SK-MEL-5 (cell line): ENCODE measurements around the gene RASD1. TPM values are rescaled to one million over a fixed set of nuclear protein-coding genes. Genes with fewer than 3 reads are reported as not detected.
"Not testable (repeated sequence)": the region's sequence is repeated elsewhere in the genome, so short reads cannot be mapped to it uniquely, and the experiment has no call there.

ENCODE experiments used
- DNase-seq: peaks from one replicate; pipeline ENCODE4 v3.0.0-alpha.2; 2016; ENCODE audit warnings: low read depth, low spot score
- in situ Hi-C: cut with HindIII; loops from 2 replicates; pipeline ENCODE4 v1.10.0; 2016; ENCODE audit warnings: low sequenced_read_pairs, high pct_unique_total_duplicates, low pct_unique_long_range_greater_than_20kb
- total RNA-seq: library from RNA; depleted of rRNA; stranded (reverse); fragments of >200 nt; shearing (Covaris generic); gene quantifications from 2 replicates; pipeline ENCODE4 v1.2.3, GENCODE V29; 2014

Gene RASD1
- total RNA-seq, 1 experiment from 2014 or later, result 73.8 TPM

DNA sequence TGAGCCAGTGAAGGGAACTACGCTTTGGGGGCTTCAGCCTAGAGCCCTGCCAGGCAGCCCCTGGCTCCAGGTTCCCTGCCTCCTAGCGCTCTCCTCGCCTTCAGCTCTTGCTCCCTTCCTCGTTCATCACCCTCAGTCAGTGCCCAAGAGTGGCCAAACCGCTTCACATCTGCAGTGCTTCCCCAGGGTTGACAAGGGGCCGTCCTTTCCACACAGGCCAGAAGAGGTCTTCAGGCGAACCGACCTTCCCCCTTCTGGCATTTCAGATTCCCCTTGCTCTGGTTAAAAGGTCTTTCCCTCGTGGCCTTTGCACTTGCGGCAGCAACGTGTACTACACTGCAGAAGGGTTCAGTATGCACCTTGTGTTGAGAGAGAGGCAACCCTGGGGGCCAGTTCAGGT lies 4.1 kb downstream of the RASD1 start:
- in situ Hi-C loops, result no loop called here
- no peak for DNase-seq

DNA sequence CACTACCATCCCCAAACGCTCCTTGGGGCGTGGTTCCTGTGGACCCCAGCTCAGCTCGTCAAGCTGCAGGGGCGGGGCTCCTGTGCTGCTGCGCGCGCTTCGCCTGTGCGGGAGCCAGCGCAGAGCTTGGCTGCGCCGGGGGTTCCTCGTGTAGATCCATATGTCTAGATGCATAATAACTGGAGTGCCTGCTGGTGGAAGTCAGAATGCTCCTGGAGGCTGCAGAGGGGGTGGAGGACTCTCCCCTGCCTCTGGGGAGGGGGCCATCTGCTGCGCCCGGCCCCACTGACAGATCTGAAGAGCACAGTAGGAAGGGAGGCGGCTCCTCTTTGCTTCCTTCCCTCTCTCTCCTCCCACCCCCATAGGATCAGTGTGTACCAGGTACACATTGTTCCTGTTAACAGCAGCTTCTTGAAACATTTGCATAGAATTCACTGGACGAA lies 4.6 kb downstream of the RASD1 start:
- in situ Hi-C loops, result no loop called here

DNA sequence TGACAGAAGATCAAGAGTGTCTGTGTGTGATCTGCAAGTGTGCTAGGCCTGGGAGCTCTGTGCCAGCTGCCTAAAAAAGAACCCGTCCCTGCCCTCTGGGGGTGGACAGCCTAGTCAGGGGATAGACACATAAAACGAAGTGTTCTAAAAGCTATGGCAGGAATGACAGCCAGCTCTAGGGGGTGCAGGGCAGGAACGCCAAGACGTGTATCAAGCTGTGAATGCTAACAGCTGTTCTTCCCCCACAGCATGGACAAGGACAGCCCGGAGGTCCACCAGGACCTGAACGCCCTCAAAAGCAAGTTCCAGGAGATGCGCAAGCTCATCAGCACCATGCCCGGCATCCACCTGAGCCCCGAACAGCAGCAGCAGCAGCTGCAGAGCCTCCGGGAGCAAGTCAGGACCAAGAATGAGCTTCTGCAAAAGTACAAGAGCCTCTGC lies 5.1 kb downstream of the RASD1 start:
- in situ Hi-C loops, result no loop called here
- DNase-seq, result no peak

More for the DNA sequence above, 4.6 kb downstream of the RASD1 start:
- DNase-seq, result no peak

DNA sequence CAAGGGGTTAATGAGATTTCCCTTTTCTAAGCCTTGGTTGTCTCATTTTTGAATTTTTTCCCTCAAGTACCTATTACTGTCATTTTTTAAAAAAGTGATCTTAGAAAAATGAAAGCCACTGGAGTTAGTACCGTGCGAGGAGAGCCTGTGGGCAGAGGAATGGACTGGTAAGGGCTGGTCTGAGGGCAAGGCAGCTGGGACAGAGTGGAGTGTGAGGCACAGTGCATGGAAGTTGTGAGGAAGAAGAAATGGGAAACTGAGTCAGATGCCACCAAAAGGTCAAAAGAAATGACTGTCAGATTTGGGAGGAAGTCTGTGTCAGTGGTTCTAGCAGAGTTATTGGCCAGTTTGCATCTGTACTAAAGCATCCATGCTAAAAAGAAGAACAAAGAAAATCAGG lies 8.2 kb downstream of the RASD1 start:
- DNase-seq, result no peak
- in situ Hi-C loops, result no loop called here

DNA sequence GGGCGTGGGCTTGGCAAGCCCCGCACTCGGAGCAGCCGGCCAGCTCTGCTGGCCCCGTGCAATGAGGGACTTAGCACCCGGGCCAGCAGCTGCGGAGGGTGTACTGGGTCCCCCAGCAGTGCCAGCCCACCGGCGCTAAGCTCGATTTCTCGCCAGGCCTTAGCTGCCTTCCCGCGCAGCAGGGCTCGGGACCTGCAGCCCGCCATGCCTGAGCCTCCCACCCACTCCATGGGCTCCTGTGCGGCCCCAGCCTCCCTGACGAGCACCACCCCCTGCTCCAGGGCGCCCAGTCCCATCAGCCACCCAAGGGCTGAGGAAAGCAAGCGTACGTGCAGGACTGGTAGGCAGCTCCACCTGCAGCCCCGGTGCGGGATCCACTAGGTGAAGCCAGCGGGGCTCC lies 9.8 kb downstream of the RASD1 start:
- in situ Hi-C loops, DNase-seq: not testable (repeated sequence)

DNA sequence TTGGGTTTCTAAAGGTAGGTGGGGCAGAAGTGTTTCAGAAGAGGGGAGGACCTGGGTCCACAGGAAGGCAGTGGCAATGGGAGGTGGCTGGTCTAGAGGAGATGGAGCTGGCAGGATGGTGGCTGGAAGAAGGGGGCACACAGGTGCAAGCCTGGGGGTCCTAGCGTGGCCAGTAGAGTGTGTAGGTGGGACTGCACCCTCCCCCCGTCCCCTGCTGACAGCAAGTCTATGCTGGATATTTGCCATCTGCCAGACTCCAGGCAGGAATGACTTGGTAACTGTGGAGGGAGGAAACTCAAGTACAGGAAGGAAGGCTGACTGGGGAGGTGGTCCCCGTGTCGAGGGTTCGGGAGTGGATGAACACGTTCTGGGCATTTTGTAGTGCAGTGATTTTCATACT lies 10.8 kb downstream of the RASD1 start:
- no peak for DNase-seq
- in situ Hi-C loops, result no loop called here

DNA sequence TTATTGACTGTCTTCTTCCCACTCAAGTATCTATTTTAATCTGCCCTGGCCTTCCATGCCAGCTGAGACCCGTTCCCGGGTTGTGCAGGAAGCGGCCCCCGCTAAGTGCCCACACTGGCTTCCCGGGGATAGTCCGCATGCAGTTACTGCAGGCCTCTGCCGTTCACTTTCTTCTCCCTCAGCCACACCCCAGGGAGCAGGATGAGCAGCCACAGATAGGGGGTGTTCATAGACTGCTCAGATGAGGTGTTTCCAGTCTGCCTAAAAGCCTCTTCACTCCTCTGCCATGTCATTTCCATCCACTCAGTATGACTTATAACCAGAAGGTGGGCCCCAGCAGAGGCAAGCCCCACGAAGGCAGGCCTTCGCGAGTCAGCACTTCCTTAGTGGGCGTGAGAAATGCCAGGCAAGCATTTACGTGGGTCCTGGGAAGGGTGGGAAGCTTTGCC lies 11.7 kb downstream of the RASD1 start:
- in situ Hi-C loops, result no loop called here

DNA sequence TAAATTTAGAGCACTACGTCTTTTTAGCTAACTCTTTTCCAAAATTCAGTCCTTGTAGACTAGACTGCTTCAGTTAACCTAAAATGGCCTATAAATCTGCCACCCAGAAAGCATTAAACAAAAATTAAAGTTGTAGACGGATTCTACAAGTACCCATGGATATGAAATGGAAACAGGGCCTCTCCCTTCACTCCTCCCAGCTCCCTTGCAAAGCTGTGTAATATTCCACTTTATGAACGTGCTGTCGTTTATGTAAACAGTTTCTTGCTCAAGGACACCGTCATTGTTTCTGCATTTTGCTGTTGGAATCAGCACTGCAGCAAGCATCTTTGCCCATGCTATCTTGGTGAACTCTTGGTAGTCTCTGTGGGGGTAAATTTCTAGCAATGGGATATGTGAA lies 14.3 kb downstream of the RASD1 start:
- in situ Hi-C loops, result no loop called here
- no peak for DNase-seq

More for the DNA sequence above, 11.7 kb downstream of the RASD1 start:
- no peak for DNase-seq

DNA sequence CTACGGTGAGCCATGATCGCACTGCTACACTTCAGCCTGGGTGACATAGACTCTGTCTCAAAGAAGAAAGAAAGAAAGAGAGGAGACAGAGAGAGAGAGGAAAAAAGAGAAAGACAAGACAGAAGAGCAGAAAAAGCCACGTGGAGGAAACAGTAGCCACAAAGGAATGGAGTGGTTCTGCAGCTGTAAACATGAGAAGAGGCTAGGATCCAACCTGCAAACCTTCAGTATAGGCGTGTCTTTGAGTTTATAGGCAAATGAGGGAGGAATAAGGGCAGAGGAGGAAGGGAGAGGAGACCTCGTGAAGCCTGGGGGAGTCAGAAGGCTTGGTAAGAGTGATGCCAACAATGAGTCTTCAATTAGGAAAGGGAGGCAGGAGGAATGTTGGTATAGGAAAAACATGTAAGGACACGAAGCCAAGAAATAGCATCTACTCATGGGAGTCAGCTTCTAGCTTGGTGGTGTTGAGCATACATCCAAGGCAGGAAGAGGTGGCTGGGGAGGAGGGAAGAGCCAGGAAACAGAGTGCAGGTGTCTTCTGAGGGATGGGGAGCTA lies 15.5 kb downstream of the RASD1 start:
- in situ Hi-C loops, result no loop called here
- DNase-seq, result no peak

DNA sequence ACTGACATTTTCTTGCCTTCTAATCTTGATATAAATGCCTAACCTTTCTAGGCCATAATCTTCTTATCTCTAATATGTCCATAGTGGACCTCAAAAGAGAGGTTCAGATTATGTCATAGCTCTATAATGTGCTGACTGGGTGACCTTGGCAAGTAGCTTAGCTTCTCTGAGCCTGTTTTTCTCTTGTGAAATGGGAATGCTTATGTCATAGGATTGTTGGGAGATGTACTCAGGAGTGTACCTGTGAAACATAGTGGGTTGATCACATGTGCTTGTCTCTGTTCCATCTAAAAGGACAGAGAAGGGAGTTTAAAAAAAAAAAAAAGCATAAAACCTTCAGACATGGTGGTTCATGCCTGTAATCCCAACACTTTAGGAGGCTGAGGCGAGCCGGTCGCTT lies 17.0 kb downstream of the RASD1 start:
- no peak for DNase-seq
- in situ Hi-C loops, result no loop called here

DNA sequence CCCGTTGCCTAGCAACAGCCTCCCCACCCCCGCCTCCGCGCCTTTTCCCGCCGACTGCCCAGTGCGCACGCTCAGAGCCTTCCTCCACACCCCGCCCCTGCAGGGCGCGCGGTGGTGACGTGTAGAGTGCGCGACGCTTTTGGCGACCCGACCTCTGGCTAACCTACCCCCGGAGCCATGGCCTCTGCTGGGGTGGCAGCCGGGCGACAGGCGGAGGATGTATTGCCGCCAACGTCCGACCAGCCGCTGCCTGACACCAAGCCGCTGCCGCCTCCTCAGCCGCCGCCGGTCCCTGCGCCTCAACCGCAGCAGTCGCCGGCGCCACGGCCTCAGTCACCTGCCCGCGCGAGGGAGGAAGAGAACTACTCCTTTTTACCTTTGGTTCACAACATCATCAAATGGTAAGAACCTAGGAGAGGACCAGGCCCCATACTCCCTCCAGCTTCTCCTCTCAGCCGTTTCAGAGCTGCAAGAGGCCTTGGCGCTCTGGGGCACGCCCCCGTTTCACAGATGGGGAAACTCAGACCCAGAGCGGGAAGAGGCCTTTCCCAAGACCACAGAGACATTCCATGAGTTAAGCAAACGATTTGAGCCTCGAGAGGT lies 19.2 kb downstream of the RASD1 start, which contains the start of gene MED9:
Gene MED9 (plus strand): TSS at position 136 of the 603 bp plus-strand sequence. CDS start 42 bp downstream, at position 178.
- in situ Hi-C loops, result no loop called here

DNA sequence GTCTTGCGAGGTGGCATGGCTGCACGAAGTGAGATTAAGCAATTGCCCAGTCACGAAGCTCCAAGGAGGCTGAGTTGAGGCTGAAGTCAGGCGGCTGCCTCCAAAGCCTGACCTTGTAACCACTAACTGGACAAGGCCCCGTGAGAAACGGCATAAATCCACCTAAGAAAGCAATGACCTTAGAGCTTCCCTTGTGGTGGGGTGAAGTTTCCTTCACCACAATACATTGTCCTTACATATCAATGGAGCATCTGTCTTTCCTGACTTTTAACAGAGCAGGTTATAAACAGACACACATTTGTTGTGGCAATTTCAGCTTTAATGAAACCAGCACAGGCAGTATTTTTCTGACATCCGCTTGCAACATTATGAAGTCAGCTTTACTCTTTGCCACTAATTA lies 21.9 kb downstream of the RASD1 start:
- in situ Hi-C loops, result no loop called here
- DNase-seq, result peak; percentile 100

More for the DNA sequence above, 19.2 kb downstream of the RASD1 start, which contains the start of gene MED9:
- peak; percentile 94 for DNase-seq

DNA sequence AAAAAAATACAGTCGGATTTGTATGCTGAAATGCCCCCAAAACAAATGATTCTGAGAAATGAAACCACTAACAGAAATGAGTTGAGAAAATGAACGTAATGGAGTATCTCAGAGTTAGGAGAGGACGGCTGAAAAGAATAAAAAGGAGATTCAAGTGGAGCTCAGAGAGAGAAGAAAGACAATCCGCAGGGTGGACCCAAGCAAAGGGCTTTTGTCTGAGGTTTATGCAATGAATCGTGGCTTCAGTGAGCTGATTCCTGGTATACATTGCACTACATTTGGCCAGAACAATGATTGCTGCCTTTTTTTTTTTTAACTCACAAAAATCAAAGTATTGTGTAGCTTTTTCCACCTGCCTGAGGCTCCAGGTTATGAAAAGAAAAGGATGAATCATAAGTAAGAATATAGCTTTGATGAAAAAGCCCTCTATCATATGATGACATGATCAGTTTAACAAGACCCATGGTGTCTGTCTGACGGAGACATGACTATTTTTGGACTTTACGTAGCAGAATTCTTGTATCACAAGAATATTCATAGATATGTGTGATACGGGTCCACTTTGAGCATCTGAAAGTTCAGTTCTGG lies 23.8 kb downstream of the RASD1 start:
- peak; percentile 98 for DNase-seq

DNA sequence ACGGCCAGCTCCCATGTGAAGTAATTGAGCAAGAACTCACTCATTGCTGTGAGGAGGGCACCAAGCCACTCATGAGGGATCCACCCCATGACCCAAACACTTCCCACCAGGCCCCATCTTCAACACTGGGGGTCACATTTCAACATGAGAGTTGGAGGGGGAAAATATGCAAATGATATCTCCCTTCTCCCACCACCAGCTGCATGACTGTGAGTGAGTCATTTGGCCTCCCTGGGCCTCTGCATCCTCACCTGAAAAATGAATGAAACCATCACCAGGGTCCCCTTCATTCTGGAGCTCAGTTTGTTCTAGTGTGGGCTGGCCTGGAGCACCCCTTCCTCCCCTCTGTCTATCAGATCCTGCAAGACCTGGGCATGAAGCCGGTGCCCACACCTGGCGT lies 26.2 kb downstream of the RASD1 start:
- in situ Hi-C loops, result no loop called here

More for the DNA sequence above, 23.8 kb downstream of the RASD1 start:
- in situ Hi-C loops, result no loop called here

DNA sequence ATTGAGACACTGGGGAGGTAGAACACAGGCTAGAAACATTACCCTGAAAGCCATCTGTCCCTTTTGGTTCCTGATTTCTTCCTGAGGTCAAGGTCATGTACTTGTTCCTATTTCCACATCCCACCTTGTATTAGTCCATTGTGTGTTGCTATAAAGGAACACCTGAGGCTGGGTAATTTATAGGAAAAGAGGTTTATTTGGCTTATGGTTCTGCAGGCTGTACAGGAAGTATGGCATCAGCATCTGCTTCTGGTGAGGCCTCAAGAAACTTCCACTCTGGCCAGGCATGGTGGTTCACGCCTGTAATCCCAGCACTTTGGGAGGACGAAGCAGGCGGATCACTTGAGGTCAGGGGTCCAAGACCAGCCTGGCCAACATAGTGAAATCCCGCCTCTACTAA lies 26.8 kb downstream of the RASD1 start:
- DNase-seq, result no peak
- in situ Hi-C loops, result no loop called here

More for the DNA sequence above, 26.2 kb downstream of the RASD1 start:
- DNase-seq, result no peak

DNA sequence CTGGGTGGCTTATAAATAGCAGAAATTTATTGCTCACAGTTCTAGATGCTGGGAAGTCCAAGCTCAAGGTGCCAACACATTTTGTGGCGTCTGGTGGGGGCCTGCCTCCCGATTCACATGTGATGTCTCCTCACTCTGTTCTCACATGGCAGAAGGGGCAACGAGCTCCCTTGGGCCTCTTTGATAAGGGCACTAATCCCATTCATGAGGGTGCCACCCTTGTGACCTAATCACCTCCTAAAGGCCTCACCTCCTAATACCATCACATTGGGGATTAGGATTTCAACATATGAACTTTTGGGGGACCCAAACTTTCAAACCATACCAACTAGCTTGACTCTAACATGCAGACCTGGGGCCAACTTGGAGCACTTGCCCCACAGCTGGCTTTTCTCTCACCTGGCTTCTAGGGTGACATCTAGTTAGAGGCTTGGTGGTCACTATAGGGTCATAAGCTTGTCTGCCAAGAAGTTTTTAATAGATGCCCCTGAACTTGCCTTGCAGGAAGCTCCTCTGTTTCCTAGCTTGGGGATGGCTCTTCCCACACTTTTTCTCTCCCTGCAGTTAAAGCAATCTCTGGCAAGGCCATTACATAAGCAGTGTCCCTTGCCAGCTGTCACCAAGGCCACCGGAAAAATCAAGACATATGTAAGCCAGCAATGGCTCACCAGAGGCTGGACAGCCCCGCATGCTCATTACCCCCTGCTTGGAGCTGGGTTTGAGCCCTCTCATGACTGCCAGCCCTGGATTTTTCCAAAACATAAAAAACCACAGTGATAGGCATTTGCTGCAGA lies 27.8 kb downstream of the RASD1 start:
- DNase-seq, result no peak
- in situ Hi-C loops, result no loop called here

DNA sequence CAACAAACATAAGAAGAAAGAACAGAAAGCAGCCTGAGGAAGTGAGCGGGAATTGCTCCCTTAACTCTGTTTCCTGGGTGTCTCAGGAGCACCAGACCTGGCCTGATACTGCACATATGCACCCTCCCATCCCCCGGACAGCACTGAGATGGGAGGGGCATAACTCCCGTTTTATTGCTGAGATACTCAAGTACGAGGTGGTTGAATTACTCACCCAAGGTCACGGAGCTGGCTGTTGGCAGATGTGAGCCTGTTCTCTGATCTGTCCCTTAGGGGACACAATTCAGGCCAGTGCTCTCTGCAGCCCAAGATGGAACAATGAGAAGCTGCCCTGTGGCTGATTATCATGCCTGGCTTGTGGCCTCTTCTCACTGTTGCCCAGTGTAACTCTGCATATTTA lies 28.5 kb downstream of the RASD1 start:
- in situ Hi-C loops, result no loop called here
- no peak for DNase-seq

DNA sequence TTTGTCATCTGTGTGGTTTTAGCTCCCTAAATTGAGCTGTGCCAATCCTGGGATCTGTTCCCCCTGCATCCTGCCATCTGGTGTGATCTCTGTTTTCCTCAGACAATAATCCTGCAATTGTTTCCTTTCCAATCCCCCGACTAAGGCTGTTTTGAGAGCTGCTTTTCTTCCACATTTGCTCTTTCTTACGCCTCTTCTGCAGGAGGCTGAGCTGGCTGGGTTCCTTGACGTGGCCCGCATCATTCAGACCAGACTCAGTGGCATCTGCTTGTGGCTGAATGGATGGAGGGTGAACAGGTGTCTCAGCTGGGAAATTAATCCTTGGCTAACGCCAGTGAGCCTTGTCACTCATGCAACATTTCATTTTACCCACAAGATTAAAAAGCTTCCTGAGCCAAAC lies 29.2 kb downstream of the RASD1 start:
- in situ Hi-C loops, result no loop called here
- no peak for DNase-seq
